HG03575 (cell line): ENCODE measurements around the gene CACNA2D1.
"Not testable (repeated sequence)": the region's sequence is repeated elsewhere in the genome, so short reads cannot be mapped to it uniquely, and the experiment has no call there.

Source experiments
- ATAC-seq: cut with Tn5 transposase; IDR thresholded peaks from one replicate; pipeline ENCODE4 v1.9.1; 2021; ENCODE audit not compliant: unreplicated experiment, insufficient number of reproducible peaks, low FRiP score; ENCODE audit errors: extremely low read depth

The CACNA2D1 gene

GRCh38 chr7:82049442-82049841 lies 394.1 kb downstream of the CACNA2D1 start:
- no peak for ATAC-seq

GRCh38 chr7:82044497-82045080 lies 399.0 kb downstream of the CACNA2D1 start:
- no peak for ATAC-seq

GRCh38 chr7:82039621-82040020 lies 404.0 kb downstream of the CACNA2D1 start:
- ATAC-seq, result no peak

- no peak for ATAC-seq
Observed at GRCh38 chr7:82036146-82036886, 407.3 kb downstream of the CACNA2D1 start.

- ATAC-seq, result no peak
Observed at GRCh38 chr7:82035456-82035855, 408.1 kb downstream of the CACNA2D1 start.

GRCh38 chr7:82032901-82033300 lies 410.7 kb downstream of the CACNA2D1 start:
- no peak for ATAC-seq

- ATAC-seq, result no peak
Observed at GRCh38 chr7:82029236-82029913, 414.2 kb downstream of the CACNA2D1 start.

GRCh38 chr7:82028097-82028496 lies 415.5 kb downstream of the CACNA2D1 start:
- ATAC-seq, result no peak

- no peak for ATAC-seq
Observed at GRCh38 chr7:82021713-82022112, 421.9 kb downstream of the CACNA2D1 start.

GRCh38 chr7:82021036-82021435 lies 422.5 kb downstream of the CACNA2D1 start:
- no peak for ATAC-seq

GRCh38 chr7:82019551-82020475 lies 423.8 kb downstream of the CACNA2D1 start:
- no peak for ATAC-seq

- ATAC-seq, result no peak
Observed at GRCh38 chr7:82018226-82018625, 425.4 kb downstream of the CACNA2D1 start.

GRCh38 chr7:82017334-82017943 lies 426.1 kb downstream of the CACNA2D1 start:
- no peak for ATAC-seq

- ATAC-seq, result no peak
Observed at GRCh38 chr7:82015751-82016150, 427.8 kb downstream of the CACNA2D1 start.

GRCh38 chr7:82014574-82014973 lies 429.0 kb downstream of the CACNA2D1 start:
- not testable (repeated sequence) for ATAC-seq

GRCh38 chr7:82012453-82012852 lies 431.1 kb downstream of the CACNA2D1 start:
- no peak for ATAC-seq

GRCh38 chr7:82010416-82010815 lies 433.2 kb downstream of the CACNA2D1 start:
- no peak for ATAC-seq

- ATAC-seq, result no peak
Observed at GRCh38 chr7:82007315-82007714, 436.3 kb downstream of the CACNA2D1 start.

GRCh38 chr7:82005056-82005455 lies 438.5 kb downstream of the CACNA2D1 start:
- ATAC-seq, result no peak
